ENCODE measurements around the gene PRRC2A. TPM values are rescaled to one million over a fixed set of nuclear protein-coding genes. Genes with fewer than 3 reads are reported as not detected.

The PRRC2A gene
- total RNA-seq, 1 experiment from 2014 or later: 383 TPM

DNA sequence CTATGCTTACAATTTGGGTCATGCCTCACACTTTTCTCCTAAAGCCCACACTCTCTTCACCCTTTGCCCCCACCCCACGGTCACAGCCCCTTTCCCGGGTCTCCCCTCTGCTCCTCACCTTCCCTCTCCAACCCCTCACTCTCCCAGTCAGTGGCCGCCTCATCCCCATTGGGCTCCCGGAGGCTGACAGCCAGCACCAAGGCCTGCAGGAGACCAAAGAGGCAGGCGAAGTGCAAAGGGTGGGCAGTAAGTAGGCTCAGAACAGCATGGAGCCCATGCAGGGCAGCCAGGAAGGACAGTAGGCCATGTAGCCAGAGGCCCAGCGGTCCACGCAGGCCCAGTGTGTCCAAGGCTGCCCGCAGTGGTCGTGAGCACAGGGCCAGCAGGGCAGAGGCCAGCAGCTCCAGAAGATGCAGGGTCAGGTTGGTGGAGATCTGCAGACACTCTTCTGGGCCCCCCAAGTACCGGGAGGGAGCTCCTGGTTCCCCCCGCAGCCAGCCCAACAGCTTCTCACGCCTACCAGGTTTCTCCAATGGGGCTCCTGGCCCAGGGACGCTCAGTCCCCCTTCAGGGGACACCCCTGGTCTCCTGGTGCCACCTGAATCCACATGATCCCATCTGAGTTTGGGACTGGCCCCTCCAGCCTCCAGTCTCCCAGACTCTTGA is 38.6 kb downstream of the PRRC2A start:
- no peak overlapping the region for H4K91ac ChIP-seq (ENCODE audit: insufficient read length, low read depth, low read length)
- H4K20me1 ChIP-seq (ENCODE audit: control insufficient read depth, insufficient read depth, insufficient read length): no peaks in the 10 kb centered on the region
- H3K4me1 Mint-ChIP-seq: peaks cover 30 to 36% of the 10 kb centered on the region in 2 experiments

More for the DNA sequence above, 38.6 kb downstream of the PRRC2A start:
- H3K9me3 ChIP-seq (ENCODE audit: control insufficient read depth, low read depth, low read length): no peaks in the 10 kb centered on the region
- peaks cover 13% of the 10 kb centered on the region for H3K79me1 ChIP-seq (ENCODE audit: insufficient read depth, low read depth, low read length, poor library complexity, severe bottlenecking)
- H3K4me2 ChIP-seq (ENCODE audit: insufficient read depth, insufficient read length, low read length): peak overlapping the region; percentile 73
- no peaks in the 10 kb centered on the region for H3K4me1 ChIP-seq (ENCODE audit: insufficient read depth, low read length)
- no peak overlapping the region for H3K14ac ChIP-seq (ENCODE audit: insufficient read depth, low read length)
- WGBS (ENCODE audit: extremely low coverage, insufficient read length, low lambda C conversion rate): no CpG with 5 or more reads among the region's 13 CpGs
- H3K56ac ChIP-seq (ENCODE audit: insufficient read length, low read depth, low read length): no peak overlapping the region
- no peak overlapping the region for H2AFZ ChIP-seq (ENCODE audit: low read length)
- H3K27me3 Mint-ChIP-seq (ENCODE audit: low read depth): no peaks in the 10 kb centered on the region; the same call in 1 of the 2 replicates
- H2BK15ac ChIP-seq (ENCODE audit: low read depth, low read length): no peak overlapping the region
- H3K27ac Mint-ChIP-seq: no peak overlapping the region; a peak in 1 of 7 replicates
- H3T11ph ChIP-seq (ENCODE audit: low read length): no peak overlapping the region
- H3K18ac ChIP-seq (ENCODE audit: insufficient read length, low read depth, low read length): no peak overlapping the region
- peaks cover 17 to 43% (median 36%) of the 10 kb centered on the region in 3 experiments; a peak in 6 of 7 replicates for H3K36me3 Mint-ChIP-seq (ENCODE audit: insufficient read depth in 1 of 3, low read depth in 3 of 3)
- H2BK5ac ChIP-seq (ENCODE audit: insufficient read length, low read length): no peak overlapping the region
- H4K8ac ChIP-seq (replicated peaks; ENCODE audit: insufficient read length, low read depth, low read length): no peak overlapping the region
- H3K4me3 Mint-ChIP-seq: peak overlapping the region; percentile 87 to 92
- no peak overlapping the region for H4K5ac ChIP-seq (ENCODE audit: insufficient read length, low read depth, low read length)
- no peak overlapping the region for H2AK5ac ChIP-seq (ENCODE audit: insufficient read length, low read length)
- no peak overlapping the region for H3K9ac ChIP-seq (ENCODE audit: extremely low read depth, insufficient read length, low read length)
- peaks cover 7% of the 10 kb centered on the region for H3K23me2 ChIP-seq (ENCODE audit: insufficient read length, low read depth, low read length, poor library complexity, severe bottlenecking)
- no peak overlapping the region for H3K4ac ChIP-seq (ENCODE audit: low read depth, low read length)
- no peak overlapping the region for H3K23ac ChIP-seq (ENCODE audit: insufficient read length, low read depth, low read length)
- H3K9me3 Mint-ChIP-seq: no peaks in the 10 kb centered on the region
- TF ChIP-seq, protein P1, sequence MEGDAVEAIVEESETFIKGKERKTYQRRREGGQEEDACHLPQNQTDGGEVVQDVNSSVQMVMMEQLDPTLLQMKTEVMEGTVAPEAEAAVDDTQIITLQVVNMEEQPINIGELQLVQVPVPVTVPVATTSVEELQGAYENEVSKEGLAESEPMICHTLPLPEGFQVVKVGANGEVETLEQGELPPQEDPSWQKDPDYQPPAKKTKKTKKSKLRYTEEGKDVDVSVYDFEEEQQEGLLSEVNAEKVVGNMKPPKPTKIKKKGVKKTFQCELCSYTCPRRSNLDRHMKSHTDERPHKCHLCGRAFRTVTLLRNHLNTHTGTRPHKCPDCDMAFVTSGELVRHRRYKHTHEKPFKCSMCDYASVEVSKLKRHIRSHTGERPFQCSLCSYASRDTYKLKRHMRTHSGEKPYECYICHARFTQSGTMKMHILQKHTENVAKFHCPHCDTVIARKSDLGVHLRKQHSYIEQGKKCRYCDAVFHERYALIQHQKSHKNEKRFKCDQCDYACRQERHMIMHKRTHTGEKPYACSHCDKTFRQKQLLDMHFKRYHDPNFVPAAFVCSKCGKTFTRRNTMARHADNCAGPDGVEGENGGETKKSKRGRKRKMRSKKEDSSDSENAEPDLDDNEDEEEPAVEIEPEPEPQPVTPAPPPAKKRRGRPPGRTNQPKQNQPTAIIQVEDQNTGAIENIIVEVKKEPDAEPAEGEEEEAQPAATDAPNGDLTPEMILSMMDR (conservative IDR thresholded peaks at IDR 0.05): no peak
- H3K79me2 ChIP-seq (ENCODE audit: insufficient read depth, low read length): peaks cover 4% of the 10 kb centered on the region; the same call in 1 of the 2 replicates
- no peak overlapping the region for H3K27ac ChIP-seq (ENCODE audit: insufficient read length, low read depth, low read length)
- no peak overlapping the region for H2BK120ac ChIP-seq (ENCODE audit: low read depth, low read length, poor library complexity, severe bottlenecking)
- H2BK12ac ChIP-seq (ENCODE audit: insufficient read length, low read depth, low read length): no peak overlapping the region
- DNase-seq: no peak
- H3K27me3 ChIP-seq (ENCODE audit: insufficient read depth, low read length): no peaks in the 10 kb centered on the region
- no peak overlapping the region for H2BK20ac ChIP-seq (ENCODE audit: low read depth, low read length, poor library complexity, severe bottlenecking)

All from H9 (cell line).